Mucosa of stomach (tissue), 1 donor: ENCODE data around the gene ATG3.

Source experiments
- H3K27me3 ChIP-seq: one replicate; pipeline ENCODE4 v1.7.0; 2013; ENCODE audit warnings: mild to moderate bottlenecking, low read length; ENCODE audit not compliant: control insufficient read depth, insufficient read depth
- H3K36me3 ChIP-seq: one replicate; pipeline ENCODE4 v1.7.0; 2013; ENCODE audit warnings: low read length; ENCODE audit not compliant: control insufficient read depth, insufficient read depth
- H3K4me1 ChIP-seq: one replicate; pipeline ENCODE4 v1.7.0; 2013; ENCODE audit warnings: mild to moderate bottlenecking, low read length; ENCODE audit not compliant: control insufficient read depth, insufficient read depth
- H3K4me3 ChIP-seq: one replicate; pipeline ENCODE4 v1.7.0; 2013; ENCODE audit warnings: low read length
- H3K9ac ChIP-seq: one replicate; pipeline ENCODE4 v1.7.0; 2013; ENCODE audit warnings: mild to moderate bottlenecking, low read length, moderate library complexity
- H3K9me3 ChIP-seq: one replicate; pipeline ENCODE4 v1.7.0; 2013; ENCODE audit warnings: mild to moderate bottlenecking, low read length, moderate library complexity; ENCODE audit not compliant: control insufficient read depth
- donor health status: Pancreatic carcinoma.

ATG3 gene

DNA sequence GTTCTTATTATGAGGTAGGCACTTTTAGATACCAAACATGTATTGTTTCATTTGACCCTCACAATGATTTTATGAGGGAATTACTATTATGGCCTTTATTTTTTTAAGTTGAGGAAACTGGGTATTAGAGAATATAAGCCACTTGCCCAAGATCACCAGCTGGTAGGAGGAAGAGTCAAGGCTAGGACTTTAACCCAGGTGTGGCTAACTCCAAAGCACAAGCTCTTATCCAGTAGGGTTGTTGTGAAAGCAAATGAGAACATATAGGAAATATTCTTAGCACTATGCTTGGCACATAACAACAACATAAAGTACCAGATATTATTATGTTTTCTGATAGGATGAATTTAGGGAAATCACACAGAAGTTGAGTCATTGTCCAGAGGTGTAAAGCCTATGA is 70.4 kb downstream of the ATG3 start:
- Histone ChIP-seq H3K9me3 (no peaks in the 10 kb centered on the region), H3K27me3 (no peaks in the 10 kb centered on the region), H3K9ac (no peak overlapping the region), H3K4me3 (no peak overlapping the region), H3K36me3 (no peaks in the 10 kb centered on the region), H3K4me1 (no peaks in the 10 kb centered on the region)

- Histone ChIP-seq H3K4me1 (no peaks in the 10 kb centered on the region), H3K4me3 (no peak overlapping the region), H3K36me3 (no peaks in the 10 kb centered on the region), H3K9ac (no peak overlapping the region), H3K27me3 (no peaks in the 10 kb centered on the region), H3K9me3 (no peaks in the 10 kb centered on the region)
Observed at GRCh38 chr3:112489674-112490479, 71.9 kb downstream of the ATG3 start.

DNA sequence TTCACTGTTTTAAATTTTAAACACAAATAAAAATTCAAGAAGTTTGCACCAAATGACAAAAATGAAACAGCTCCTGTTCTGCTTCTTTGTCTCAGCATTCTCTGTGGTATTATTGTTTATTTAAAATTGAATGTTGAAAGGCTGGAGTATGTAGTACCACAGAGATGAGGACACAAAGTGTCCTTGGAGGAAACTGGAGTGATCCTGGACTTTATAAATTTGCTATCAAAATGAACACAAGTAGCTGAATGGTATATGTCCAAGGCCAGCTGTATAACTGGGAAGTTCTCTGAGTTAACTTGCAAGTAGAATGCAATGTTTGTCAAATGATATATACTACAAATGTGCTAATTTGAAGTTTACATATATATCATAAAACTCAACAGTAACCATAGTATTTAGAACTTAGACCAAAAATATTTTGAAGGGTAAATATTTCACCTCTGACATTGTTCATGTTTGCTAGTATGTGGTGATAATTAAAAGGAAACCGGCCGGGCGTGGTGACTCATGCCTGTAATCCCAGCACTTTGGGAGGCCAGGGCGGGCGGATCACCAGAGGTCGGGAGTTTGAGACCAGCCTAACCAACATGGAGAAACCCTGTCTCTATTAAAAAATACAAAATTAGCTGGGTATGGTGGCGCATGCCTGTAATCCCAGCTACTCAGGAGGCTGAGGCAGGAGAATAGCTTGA is 74.8 kb downstream of the ATG3 start:
- Histone ChIP-seq H3K36me3 (no peaks in the 10 kb centered on the region), H3K4me3 (no peak overlapping the region), H3K27me3 (no peaks in the 10 kb centered on the region), H3K9me3 (no peaks in the 10 kb centered on the region), H3K9ac (no peak overlapping the region), H3K4me1 (no peaks in the 10 kb centered on the region)

DNA sequence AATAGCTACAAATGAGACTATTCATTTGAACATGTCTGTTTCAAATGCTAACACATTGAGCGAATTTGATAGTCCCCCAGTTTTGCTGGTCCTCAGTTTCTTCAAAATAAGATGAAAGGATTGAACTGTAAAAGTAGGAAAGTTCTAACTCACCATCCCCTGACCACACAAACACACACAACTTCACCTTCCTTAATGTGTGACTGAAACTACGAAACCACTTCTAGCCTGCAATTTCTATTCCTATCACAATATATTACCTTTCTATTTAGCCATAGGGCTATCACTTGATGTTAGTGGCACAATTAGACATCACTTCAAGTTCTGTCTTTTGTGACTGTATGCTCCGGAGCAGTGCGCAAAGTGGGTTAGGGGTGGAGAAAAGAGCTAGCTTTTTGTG is 77.4 kb downstream of the ATG3 start:
- no peaks in the 10 kb centered on the region for H3K36me3 ChIP-seq
- no peak overlapping the region for H3K4me3 ChIP-seq
- H3K9me3 ChIP-seq, result no peaks in the 10 kb centered on the region
- no peaks in the 10 kb centered on the region for H3K27me3 ChIP-seq
- H3K4me1 ChIP-seq, result no peaks in the 10 kb centered on the region
- H3K9ac ChIP-seq, result no peak overlapping the region

- Histone ChIP-seq H3K4me3 (no peak overlapping the region), H3K9ac (no peak overlapping the region), H3K9me3 (no peaks in the 10 kb centered on the region), H3K36me3 (no peaks in the 10 kb centered on the region), H3K4me1 (no peaks in the 10 kb centered on the region), H3K27me3 (no peaks in the 10 kb centered on the region)
Observed at GRCh38 chr3:112482675-112483074, 79.1 kb downstream of the ATG3 start.
